ENCODE measurements around the gene TEX44.

Gene TEX44

GRCh38 chr2:231634951-231635875 is 42.5 kb downstream of the TEX44 start:
- no peak for DNase-seq

DNA sequence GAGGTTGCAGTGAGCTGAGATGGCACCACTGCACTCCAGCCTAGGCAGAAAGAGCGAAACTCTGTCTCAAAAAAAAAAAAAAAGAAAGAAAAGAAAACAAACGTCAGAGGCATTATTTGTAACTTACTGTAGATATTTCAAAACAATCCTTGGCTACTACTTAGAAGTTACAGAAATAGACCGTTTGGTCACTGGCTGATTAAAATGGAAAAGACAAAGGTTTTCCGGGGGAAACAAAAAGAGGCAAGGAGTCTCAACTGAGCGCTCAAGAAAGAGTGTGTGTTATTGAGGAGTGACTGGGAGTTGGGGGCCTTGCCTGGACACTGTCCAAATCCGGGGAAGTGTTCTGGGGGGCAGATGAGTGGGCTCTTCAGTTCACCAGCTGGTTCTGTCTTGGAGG is 47.6 kb downstream of the TEX44 start:
- no peak for DNase-seq

DNA sequence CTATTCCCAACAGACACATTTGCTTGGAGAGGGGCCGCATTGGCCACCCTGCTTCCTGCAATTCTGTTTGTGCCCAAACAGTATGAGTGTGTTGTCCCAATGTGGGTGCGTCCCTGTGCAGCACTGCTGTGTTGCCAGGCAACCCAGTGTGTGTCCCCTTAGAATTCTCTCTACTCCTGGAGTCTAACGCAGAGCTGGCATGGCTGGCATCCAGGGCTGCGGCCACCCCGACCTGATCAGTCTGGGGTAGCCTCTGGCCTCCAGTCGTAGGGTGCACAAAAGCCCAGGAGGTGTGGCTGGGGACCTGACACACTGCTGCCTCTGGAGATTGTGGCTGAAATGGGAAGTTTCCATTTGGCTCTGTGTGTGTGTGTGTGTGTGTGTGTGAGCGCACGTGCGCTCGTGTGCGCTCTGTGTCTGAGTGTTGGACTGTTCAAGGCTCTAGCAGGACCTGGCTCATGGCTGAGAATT is 48.0 kb downstream of the TEX44 start:
- no peak for DNase-seq

DNA sequence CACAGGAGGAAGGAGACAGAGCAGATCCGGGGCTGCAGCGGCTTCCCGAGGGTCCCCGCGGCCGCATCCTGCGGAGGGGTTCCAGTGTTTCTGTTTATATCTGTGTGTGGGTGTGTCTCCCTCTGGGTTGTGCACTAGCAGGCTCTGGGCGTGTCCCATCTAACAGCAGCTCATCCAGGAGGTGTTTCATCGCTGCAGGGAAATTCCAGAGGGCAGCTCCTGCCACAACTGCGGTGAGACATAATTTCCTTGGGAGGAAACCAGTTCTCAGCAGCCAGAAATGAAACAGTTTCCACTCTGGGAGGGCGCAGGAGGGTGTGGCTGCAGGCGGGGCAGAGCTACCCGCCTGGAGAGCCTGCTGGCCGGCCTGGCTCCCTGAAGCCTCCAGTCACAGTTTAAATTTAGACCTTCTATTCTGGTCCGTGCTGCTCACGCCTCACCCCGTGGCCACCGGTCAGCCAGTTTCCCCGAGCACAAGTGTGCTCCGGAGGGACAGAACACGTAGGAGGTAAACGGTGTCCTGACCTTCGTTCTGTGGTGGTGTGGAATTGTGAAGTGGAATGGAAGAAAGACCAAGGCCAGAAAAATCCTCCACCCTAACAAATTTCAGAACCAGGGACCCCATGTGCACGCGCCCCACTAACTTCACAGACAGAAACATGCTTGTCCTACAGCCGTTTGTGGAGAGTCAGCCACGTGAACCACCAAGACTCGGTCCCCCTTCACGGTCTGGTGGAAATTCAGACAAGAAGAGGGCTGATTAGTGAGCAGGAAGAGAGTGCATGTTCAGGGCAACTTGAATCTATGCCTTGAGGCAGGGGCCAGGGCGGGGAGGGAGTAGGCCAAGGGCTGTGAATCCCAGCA is 50.2 kb downstream of the TEX44 start:
- DNase-seq: no peak

DNA sequence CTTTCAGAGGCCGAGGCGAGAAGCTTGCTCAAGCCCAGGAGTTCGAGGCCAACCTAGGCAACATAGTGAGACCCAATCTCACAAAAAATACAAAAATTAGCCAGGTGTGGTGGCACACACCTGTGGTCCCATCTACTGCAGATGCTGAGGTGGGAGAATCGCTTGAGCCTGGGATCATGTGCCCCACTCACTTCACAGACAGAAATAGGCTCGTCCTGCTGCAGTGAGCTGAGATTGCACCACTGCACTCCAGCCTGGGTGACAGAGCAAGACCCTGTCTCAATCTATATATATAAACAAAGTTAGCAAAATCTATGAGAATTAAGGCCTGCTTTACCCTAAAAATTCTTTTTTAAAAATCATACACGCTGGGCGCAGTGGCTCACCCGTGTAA is 50.8 kb downstream of the TEX44 start:
- DNase-seq: no peak

Measured in NCI-H1436 (cell line).